Measurements from ENCODE around the gene ZNF415.
"Not testable (repeated sequence)": the region's sequence is repeated elsewhere in the genome, so short reads cannot be mapped to it uniquely, and the experiment has no call there.

ZNF415 gene

GRCh38 chr19:53102206-53102755, 30.4 kb downstream of the ZNF415 start:
- DNase-seq = no peak

GRCh38 chr19:53101518-53101917, 31.2 kb downstream of the ZNF415 start:
- peak in 1 of 2 donors; percentile 5 for DNase-seq

GRCh38 chr19:53098570-53098969, 34.1 kb downstream of the ZNF415 start:
- not testable (repeated sequence) for DNase-seq

GRCh38 chr19:53096982-53097690, 35.6 kb downstream of the ZNF415 start:
- DNase-seq = not testable (repeated sequence)

- not testable (repeated sequence) for DNase-seq
Observed at GRCh38 chr19:53096579-53096978, 36.1 kb downstream of the ZNF415 start.

GRCh38 chr19:53094754-53095575, 37.7 kb downstream of the ZNF415 start:
- DNase-seq = no peak

GRCh38 chr19:53092723-53093122, 40.0 kb downstream of the ZNF415 start:
- DNase-seq = no peak

- no peak for DNase-seq
Observed at GRCh38 chr19:53091413-53092254, 41.1 kb downstream of the ZNF415 start.

- DNase-seq = no peak
Observed at GRCh38 chr19:53088091-53088490, 44.6 kb downstream of the ZNF415 start.

- no peak for DNase-seq
Observed at GRCh38 chr19:53086949-53087348, 45.8 kb downstream of the ZNF415 start.

GRCh38 chr19:53085496-53085895, 47.2 kb downstream of the ZNF415 start:
- DNase-seq = no peak

- DNase-seq = no peak
Observed at GRCh38 chr19:53082929-53083328, 49.8 kb downstream of the ZNF415 start.

- DNase-seq = no peak
Observed at GRCh38 chr19:53079313-53079924, 53.3 kb downstream of the ZNF415 start.

- no peak for DNase-seq
Observed at GRCh38 chr19:53078668-53079067, 54.0 kb downstream of the ZNF415 start.

- DNase-seq = peak in 1 of 2 donors; percentile 18
Observed at GRCh38 chr19:53076984-53077383, 55.7 kb downstream of the ZNF415 start.

- DNase-seq = no peak
Observed at GRCh38 chr19:53068834-53069233, 63.9 kb downstream of the ZNF415 start.

- no peak for DNase-seq
Observed at GRCh38 chr19:53068199-53068598, 64.5 kb downstream of the ZNF415 start.

GRCh38 chr19:53057904-53058580, 74.7 kb downstream of the ZNF415 start:
- DNase-seq = no peak

Measured in inflammatory macrophage treated with lipopolysaccharide for 1 hour (primary cell).